Lower lobe of right lung (tissue), 2 donors: Measurements from ENCODE around the gene PBXIP1. TPM values are rescaled to one million over a fixed set of nuclear protein-coding genes. Genes with fewer than 3 reads are reported as not detected.
A peak's percentile ranks its signal among the peaks of the same experiment; 100 is the strongest.

Source experiments
- ATAC-seq, 2 donors: fragments of 200-7000 bp; cut with Tn5 transposase; one replicate each; pipeline ENCODE4 v1.9.1; 2020 to 2022; ENCODE audit warnings: mild to moderate bottlenecking in 2 of 2, moderate library complexity in 2 of 2
- DNase-seq: peaks from one replicate; pipeline ENCODE4 v3.0.0-alpha.2; 2020
- H3K27ac ChIP-seq: fragments of 200-600 bp; one replicate; pipeline ENCODE4 v1.8.0; 2022
- H3K27me3 ChIP-seq: fragments of 200-600 bp; one replicate; pipeline ENCODE4 v1.8.0; 2022; ENCODE audit warnings: low read depth
- H3K36me3 ChIP-seq: fragments of 200-600 bp; one replicate; pipeline ENCODE4 v1.8.0; 2022; ENCODE audit warnings: mild to moderate bottlenecking
- H3K4me1 ChIP-seq: fragments of 200-600 bp; one replicate; pipeline ENCODE4 v1.8.0; 2022
- H3K4me3 ChIP-seq: fragments of 200-600 bp; one replicate; pipeline ENCODE4 v1.8.0; 2022; ENCODE audit warnings: mild to moderate bottlenecking
- H3K9me3 ChIP-seq: fragments of 200-600 bp; one replicate; pipeline ENCODE4 v1.8.0; 2022
- CTCF ChIP-seq: fragments of 200-600 bp; IDR thresholded peaks from one replicate; pipeline ENCODE4 v1.8.0; 2022; ENCODE audit warnings: antibody characterized with exemption, mild to moderate bottlenecking
- intact Hi-C: fragments of 100-400 bp; cut with DNase I; formaldehyde crosslinking; loops from one replicate; pipeline ENCODE4 v1.11.0; 2022
- total RNA-seq: library from RNA; stranded (reverse); fragmentation: NEBNext Ultra II Directional; extraction: Animal tissue kit (Norgen Biotek cat#: 25700); gene quantifications from one replicate; pipeline ENCODE4 v1.2.1, GENCODE V29; 2021
- donor health status: DM: no; HTN: yes; CAD: no; lungs with severe emphysema.

The PBXIP1 gene
- total RNA-seq, 1 donor from 2014 or later: 68.1 TPM

DNA sequence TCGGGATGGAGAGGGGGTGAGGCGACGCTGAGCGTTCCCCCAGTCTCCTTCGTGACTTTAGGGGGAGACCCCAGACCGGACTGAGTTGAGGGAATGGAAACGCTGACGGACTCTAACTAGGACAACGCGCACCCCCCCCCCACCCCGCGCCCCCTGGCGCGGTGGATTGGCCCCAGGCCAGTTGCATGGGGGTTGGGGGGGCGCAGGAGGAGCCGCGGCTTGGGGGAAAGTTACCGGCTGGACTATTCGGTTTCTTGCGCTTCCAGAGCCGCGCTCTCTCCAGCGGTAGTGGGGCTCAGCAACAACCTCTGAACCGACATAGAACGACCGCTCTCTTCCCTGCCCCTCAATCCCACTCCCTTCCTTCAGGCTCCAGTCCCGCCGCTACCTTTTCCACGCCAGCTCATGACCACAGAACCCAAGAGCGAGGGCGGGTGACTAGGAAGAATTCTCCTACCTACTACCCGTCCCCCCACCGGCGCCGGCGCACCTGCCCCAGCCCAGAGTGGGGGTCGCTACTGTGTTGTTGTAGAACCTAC is 47.4 kb upstream of the PBXIP1 start:
- intact Hi-C loops: no loop called here
- ATAC-seq: no peak
- no peaks in the 10 kb centered on the region for H3K27me3 ChIP-seq
- H3K4me1 ChIP-seq: peaks cover 60% of the 10 kb centered on the region
- peak overlapping the region; percentile 97 for H3K4me3 ChIP-seq
- no peaks in the 10 kb centered on the region for H3K9me3 ChIP-seq
- TF ChIP-seq CTCF: no peak
- no peak for DNase-seq
- no peaks in the 10 kb centered on the region for H3K36me3 ChIP-seq
- H3K27ac ChIP-seq: peak overlapping the region; percentile 91

GRCh38 chr1:155002464-155003226 is 46.7 kb upstream of the PBXIP1 start, which contains the start of gene ZBTB7B:
TSS of gene ZBTB7B (plus strand) at chr1:155002802. CDS start at chr1:155014661, 11,859 bp downstream.
- H3K9me3 ChIP-seq: no peaks in the 10 kb centered on the region
- no peaks in the 10 kb centered on the region for H3K27me3 ChIP-seq
- ATAC-seq (peak; percentile 8 to 10), DNase-seq (peak; percentile 80)
- H3K4me1 ChIP-seq: peaks cover 59% of the 10 kb centered on the region
- no peaks in the 10 kb centered on the region for H3K36me3 ChIP-seq
- TF ChIP-seq CTCF: no peak
- H3K27ac ChIP-seq: peak within 1 kb of the TSS; percentile 91
- H3K4me3 ChIP-seq: peak within 1 kb of the TSS; percentile 97
- intact Hi-C loops: no loop called here

DNA sequence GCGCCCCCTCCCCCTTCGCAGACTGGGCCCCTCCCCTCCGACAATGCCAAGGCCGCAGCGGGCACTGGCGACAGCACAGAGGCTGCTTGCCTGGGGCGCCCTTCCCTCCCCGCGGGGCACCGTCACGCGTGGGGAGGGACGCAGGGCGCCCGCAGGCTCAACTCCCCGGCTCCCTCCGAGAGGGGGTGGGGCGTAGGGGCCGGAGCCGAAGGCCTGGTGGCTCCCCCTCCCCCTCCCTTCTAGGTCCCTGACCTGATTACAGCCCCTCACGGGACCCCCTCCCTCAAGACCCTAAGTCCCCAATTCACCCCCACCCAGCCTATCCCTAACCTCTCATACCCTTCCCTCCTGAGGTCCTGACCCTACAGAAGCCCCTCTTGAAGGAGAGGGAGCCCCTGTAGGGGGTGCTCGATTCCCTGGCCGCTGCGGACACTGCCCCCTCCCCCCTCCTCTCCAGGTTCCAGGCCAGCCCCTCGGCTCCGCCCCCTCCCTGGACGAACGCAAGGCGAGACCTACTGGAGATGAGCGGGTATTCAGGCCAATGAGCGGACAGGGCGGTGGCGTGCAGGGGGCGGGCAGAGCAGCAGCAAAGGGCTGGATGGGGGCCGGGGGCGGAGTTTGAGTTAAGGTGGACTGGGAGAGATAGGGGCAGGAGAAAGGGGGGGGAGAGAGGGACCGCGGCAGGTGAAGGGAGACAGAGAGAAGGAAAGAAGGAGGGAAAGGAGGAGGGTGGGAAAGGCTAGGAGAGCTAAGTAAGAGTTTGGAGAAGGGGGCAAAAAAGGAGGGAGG is 46.0 kb upstream of the PBXIP1 start:
- TF ChIP-seq CTCF: peak; percentile 41
- DNase-seq: peak; percentile 100
- Histone ChIP-seq H3K9me3 (no peaks in the 10 kb centered on the region), H3K4me3 (peak overlapping the region; percentile 97), H3K27me3 (no peaks in the 10 kb centered on the region), H3K27ac (peak overlapping the region; percentile 86), H3K36me3 (no peaks in the 10 kb centered on the region), H3K4me1 (peaks cover 54% of the 10 kb centered on the region)
- ATAC-seq: peak; percentile 86 to 92
- intact Hi-C loops: no loop called here

- DNase-seq: no peak
These were observed 45.5 kb upstream of the PBXIP1 start for GRCh38 chr1:155001425-155001674.

More at GRCh38 chr1:155001425-155001674, 45.5 kb upstream of the PBXIP1 start:
- Histone ChIP-seq H3K4me1 (peaks cover 49% of the 10 kb centered on the region), H3K9me3 (no peaks in the 10 kb centered on the region), H3K36me3 (no peaks in the 10 kb centered on the region), H3K4me3 (peak overlapping the region; percentile 97), H3K27ac (peak overlapping the region; percentile 86), H3K27me3 (no peaks in the 10 kb centered on the region)
- no peak for ATAC-seq
- intact Hi-C loops: no loop called here
- TF ChIP-seq CTCF: no peak
